GM12878 (cell line): ENCODE results near the gene SLC6A9.

Experiments
- CREM ChIP-seq: IDR thresholded peaks from 2 replicates; pipeline ENCODE4 v1.6.1; 2014; ENCODE audit warnings: antibody characterized with exemption, low read depth
- CTCF ChIP-seq, 3 experiments: IDR thresholded peaks in 2 of 3; conservative IDR thresholded peaks in 1 of 3; 2 replicates each; pipeline ENCODE4 v1.5.1; 2011; ENCODE audit warnings: low read depth in 3 of 3, low read length in 3 of 3, mild to moderate bottlenecking in 3 of 3, control low read depth in 2 of 3, moderate library complexity in 2 of 3, inconsistent platforms in 1 of 3, mixed read lengths in 1 of 3; ENCODE audit not compliant: control insufficient read depth in 2 of 3, insufficient read depth in 1 of 3; ENCODE audit errors: extremely low read depth in 1 of 3
- MEF2A ChIP-seq: IDR thresholded peaks from 2 replicates; pipeline ENCODE4 v1.6.1; 2011; ENCODE audit warnings: low read depth, mild to moderate bottlenecking, low read length, moderate library complexity; ENCODE audit not compliant: insufficient read depth
- RAD21 ChIP-seq: IDR thresholded peaks from 2 replicates; pipeline ENCODE4 v1.6.1; 2011; ENCODE audit warnings: mild to moderate bottlenecking, low read depth, low read length, moderate library complexity; ENCODE audit not compliant: insufficient read depth
- SRF ChIP-seq, 2 experiments: IDR thresholded peaks; 2 replicates each; pipeline ENCODE4 v1.6.1; 2011; ENCODE audit warnings: low read depth in 2 of 2, low read length in 2 of 2, mild to moderate bottlenecking in 1 of 2, moderate library complexity in 1 of 2
- TCF12 ChIP-seq: IDR thresholded peaks from 2 replicates; pipeline ENCODE4 v1.6.1; 2011; ENCODE audit warnings: low read depth, mild to moderate bottlenecking, low read length
- YY1 ChIP-seq: IDR thresholded peaks from 2 replicates; pipeline ENCODE4 v1.6.1; 2011; ENCODE audit warnings: low read depth, mild to moderate bottlenecking, low read length

GRCh38 chr1:43957407-43958040 is 73.7 kb downstream of the SLC6A9 start:
- no peak for TF ChIP-seq RAD21
- TF ChIP-seq CREM: no peak
- no peak for TF ChIP-seq MEF2A
- no peak for TF ChIP-seq CTCF (IDR thresholded peaks at IDR 0.05 in 2 of 3, conservative IDR thresholded peaks at IDR 0.05 in 1 of 3; ENCODE audit: control insufficient read depth in 2 of 3, extremely low read depth in 1 of 3, insufficient read depth in 1 of 3, low read depth in 3 of 3, low read length in 3 of 3)
- no peak for TF ChIP-seq TCF12
- no peak for TF ChIP-seq YY1
- no peak for TF ChIP-seq SRF (IDR thresholded peaks at IDR 0.05; ENCODE audit: low read depth in 2 of 2, low read length in 2 of 2)
